Measurements from ENCODE around the gene SLC22A23. TPM values are rescaled to one million over a fixed set of nuclear protein-coding genes. Genes with fewer than 3 reads are reported as not detected.

Gene SLC22A23
- total RNA-seq, 1 experiment from 2014 or later = 6.8 TPM

GRCh38 chr6:3321042-3321441 is 135.8 kb downstream of the SLC22A23 start:
- Histone ChIP-seq H3K27ac (ENCODE audit: insufficient read length, low read depth, low read length) (no peak overlapping the region), H2AFZ (ENCODE audit: low read length) (no peak overlapping the region), H2BK120ac (ENCODE audit: low read depth, low read length, poor library complexity, severe bottlenecking) (no peak overlapping the region), H2BK12ac (ENCODE audit: insufficient read length, low read depth, low read length) (no peak overlapping the region), H3K14ac (ENCODE audit: insufficient read depth, low read length) (no peak overlapping the region), H2BK20ac (ENCODE audit: low read depth, low read length, poor library complexity, severe bottlenecking) (no peak overlapping the region), H2BK5ac (ENCODE audit: insufficient read length, low read length) (no peak overlapping the region), H3K9ac (ENCODE audit: extremely low read depth, insufficient read length, low read length) (no peak overlapping the region), H3T11ph (ENCODE audit: low read length) (no peak overlapping the region), H3K79me2 (ENCODE audit: insufficient read depth, low read length) (no peaks in the 10 kb centered on the region; the same call in none of the 2 replicates), H4K8ac (replicated peaks; ENCODE audit: insufficient read length, low read depth, low read length) (no peak overlapping the region), H3K27me3 (ENCODE audit: insufficient read depth, low read length) (no peaks in the 10 kb centered on the region), H3K56ac (ENCODE audit: insufficient read length, low read depth, low read length) (no peak overlapping the region), H3K4me2 (ENCODE audit: insufficient read depth, insufficient read length, low read length) (no peak overlapping the region), H3K18ac (ENCODE audit: insufficient read length, low read depth, low read length) (no peak overlapping the region), H4K20me1 (ENCODE audit: control insufficient read depth, insufficient read depth, insufficient read length) (no peaks in the 10 kb centered on the region), H4K5ac (ENCODE audit: insufficient read length, low read depth, low read length) (no peak overlapping the region), H2BK15ac (ENCODE audit: low read depth, low read length) (no peak overlapping the region), H2AK5ac (ENCODE audit: insufficient read length, low read length) (no peak overlapping the region), H3K9me3 (ENCODE audit: control insufficient read depth, low read depth, low read length) (no peaks in the 10 kb centered on the region), H3K4me1 (ENCODE audit: insufficient read depth, low read length) (peaks cover 2% of the 10 kb centered on the region; the same call in 1 of the 2 replicates), H3K79me1 (ENCODE audit: insufficient read depth, low read depth, low read length, poor library complexity, severe bottlenecking) (no peaks in the 10 kb centered on the region), H4K91ac (ENCODE audit: insufficient read length, low read depth, low read length) (no peak overlapping the region), H3K23me2 (ENCODE audit: insufficient read length, low read depth, low read length, poor library complexity, severe bottlenecking) (no peaks in the 10 kb centered on the region), H3K23ac (ENCODE audit: insufficient read length, low read depth, low read length) (no peak overlapping the region), H3K4ac (ENCODE audit: low read depth, low read length) (no peak overlapping the region)
- Mint-ChIP-seq H3K9me3 (no peaks in the 10 kb centered on the region), H3K36me3 (ENCODE audit: insufficient read depth in 1 of 3, low read depth in 3 of 3) (peaks cover 0 to 17% (median 0%) of the 10 kb centered on the region in 3 experiments; a peak in 2 of 7 replicates), H3K27ac (no peak overlapping the region), H3K4me1 (peaks cover 5 to 6% of the 10 kb centered on the region in 2 experiments), H3K4me3 (no peak overlapping the region), H3K27me3 (ENCODE audit: low read depth) (no peaks in the 10 kb centered on the region; the same call in 1 of the 2 replicates)
- no peak for DNase-seq
- no peak for TF ChIP-seq CTCF (conservative IDR thresholded peaks at IDR 0.05)
- WGBS (ENCODE audit: extremely low coverage, insufficient read length, low lambda C conversion rate) = no CpG with 5 or more reads among the region's 11 CpGs
